ENCODE data around the gene DAP. TPM values are rescaled to one million over a fixed set of nuclear protein-coding genes. Genes with fewer than 3 reads are reported as not detected.

The DAP gene
- total RNA-seq, 1 experiment from 2014 or later = 138 TPM

GRCh38 chr5:10675177-10675700 lies 85.8 kb downstream of the DAP start:
- TF ChIP-seq, protein P1, sequence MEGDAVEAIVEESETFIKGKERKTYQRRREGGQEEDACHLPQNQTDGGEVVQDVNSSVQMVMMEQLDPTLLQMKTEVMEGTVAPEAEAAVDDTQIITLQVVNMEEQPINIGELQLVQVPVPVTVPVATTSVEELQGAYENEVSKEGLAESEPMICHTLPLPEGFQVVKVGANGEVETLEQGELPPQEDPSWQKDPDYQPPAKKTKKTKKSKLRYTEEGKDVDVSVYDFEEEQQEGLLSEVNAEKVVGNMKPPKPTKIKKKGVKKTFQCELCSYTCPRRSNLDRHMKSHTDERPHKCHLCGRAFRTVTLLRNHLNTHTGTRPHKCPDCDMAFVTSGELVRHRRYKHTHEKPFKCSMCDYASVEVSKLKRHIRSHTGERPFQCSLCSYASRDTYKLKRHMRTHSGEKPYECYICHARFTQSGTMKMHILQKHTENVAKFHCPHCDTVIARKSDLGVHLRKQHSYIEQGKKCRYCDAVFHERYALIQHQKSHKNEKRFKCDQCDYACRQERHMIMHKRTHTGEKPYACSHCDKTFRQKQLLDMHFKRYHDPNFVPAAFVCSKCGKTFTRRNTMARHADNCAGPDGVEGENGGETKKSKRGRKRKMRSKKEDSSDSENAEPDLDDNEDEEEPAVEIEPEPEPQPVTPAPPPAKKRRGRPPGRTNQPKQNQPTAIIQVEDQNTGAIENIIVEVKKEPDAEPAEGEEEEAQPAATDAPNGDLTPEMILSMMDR (IDR thresholded peaks at IDR 0.05; ENCODE audit: unreplicated experiment) = no peak
- Mint-ChIP-seq H3K27me3 (ENCODE audit: unreplicated experiment) (peaks cover 20% of the 10 kb centered on the region), H3K9me3 (ENCODE audit: low read depth, unreplicated experiment) (no peaks in the 10 kb centered on the region), H3K4me3 (ENCODE audit: low read depth, unreplicated experiment) (no peak overlapping the region), H3K27ac (ENCODE audit: unreplicated experiment) (no peak overlapping the region), H3K36me3 (ENCODE audit: insufficient read depth, unreplicated experiment) (peaks cover 25% of the 10 kb centered on the region), H3K4me1 (ENCODE audit: low read depth, unreplicated experiment) (no peaks in the 10 kb centered on the region)
- intact Hi-C loops (cut with micrococcal nuclease; ENCODE audit: unreplicated experiment) = no loop called here
- no TSS peak for BruUV-seq (replicated peaks)
- DNase-seq = no peak
- CTCF ChIA-PET = interaction anchor here (1.3 kb wide), 1 partner anchor 10 kb away, joined by 3 read pairs; no protein-coding TSS in a partner anchor

DNA sequence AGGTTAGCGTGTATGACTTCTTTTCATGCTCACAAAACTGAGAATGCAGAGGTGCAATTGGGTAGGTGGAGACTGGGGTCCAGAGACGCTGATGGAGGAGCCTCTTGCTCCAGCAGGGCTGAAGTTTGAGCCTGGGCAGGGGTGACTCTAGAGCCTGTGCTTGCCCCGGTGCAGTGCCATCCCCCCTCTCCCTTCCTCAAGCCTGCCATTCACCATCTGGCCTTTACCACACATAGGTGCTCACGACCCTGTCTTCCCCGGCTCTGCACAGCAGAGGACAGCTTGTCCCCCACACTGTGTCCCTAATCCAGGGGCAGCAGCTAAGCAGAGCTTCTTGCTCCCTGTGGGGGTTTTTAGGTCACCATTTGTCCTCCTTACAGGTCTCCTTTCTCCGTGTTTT lies 86.5 kb downstream of the DAP start:
- no TSS peak for BruUV-seq (replicated peaks)
- Mint-ChIP-seq H3K27ac (ENCODE audit: unreplicated experiment) (no peak overlapping the region), H3K36me3 (ENCODE audit: insufficient read depth, unreplicated experiment) (peaks cover 25% of the 10 kb centered on the region), H3K4me3 (ENCODE audit: low read depth, unreplicated experiment) (no peak overlapping the region), H3K27me3 (ENCODE audit: unreplicated experiment) (peaks cover 20% of the 10 kb centered on the region), H3K4me1 (ENCODE audit: low read depth, unreplicated experiment) (no peaks in the 10 kb centered on the region), H3K9me3 (ENCODE audit: low read depth, unreplicated experiment) (no peaks in the 10 kb centered on the region)
- TF ChIP-seq, protein P1 (IDR thresholded peaks at IDR 0.05; ENCODE audit: unreplicated experiment) = no peak
- CTCF ChIA-PET = interaction anchor here (0.6 to 1.3 kb wide), 2 partner anchors 11 to 491 kb away, joined by 3 to 5 read pairs; no protein-coding TSS in a partner anchor
- no peak for DNase-seq
- intact Hi-C loops (cut with micrococcal nuclease; ENCODE audit: unreplicated experiment) = no loop called here

DNA sequence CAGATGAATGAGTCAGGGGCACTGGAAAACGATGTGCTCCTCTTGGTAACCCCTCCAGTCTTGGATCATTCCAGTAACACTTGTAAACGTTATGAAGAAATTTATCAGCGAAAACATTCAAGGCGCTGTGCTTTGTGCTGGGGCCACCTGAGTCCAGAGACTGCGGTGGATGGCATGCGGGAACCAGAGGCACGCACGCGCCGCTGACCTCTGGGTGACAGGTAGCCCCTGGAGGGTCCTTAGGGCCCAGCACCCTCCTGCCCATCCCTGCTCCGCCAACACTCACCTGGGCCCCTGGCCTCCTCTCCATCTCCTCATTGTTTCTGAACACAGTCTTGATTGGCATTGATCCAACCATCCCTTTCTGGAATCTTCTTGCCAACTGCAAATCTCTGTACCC lies 86.9 kb downstream of the DAP start:
- Mint-ChIP-seq H3K36me3 (ENCODE audit: insufficient read depth, unreplicated experiment) (peaks cover 25% of the 10 kb centered on the region), H3K4me3 (ENCODE audit: low read depth, unreplicated experiment) (no peak overlapping the region), H3K27ac (ENCODE audit: unreplicated experiment) (no peak overlapping the region), H3K27me3 (ENCODE audit: unreplicated experiment) (peaks cover 20% of the 10 kb centered on the region), H3K4me1 (ENCODE audit: low read depth, unreplicated experiment) (no peaks in the 10 kb centered on the region), H3K9me3 (ENCODE audit: low read depth, unreplicated experiment) (no peaks in the 10 kb centered on the region)
- no TSS peak for BruUV-seq (replicated peaks)
- intact Hi-C loops (cut with micrococcal nuclease; ENCODE audit: unreplicated experiment) = no loop called here
- TF ChIP-seq, protein P1 (IDR thresholded peaks at IDR 0.05; ENCODE audit: unreplicated experiment) = no peak
- CTCF ChIA-PET = no interaction called here
- DNase-seq = no peak

GRCh38 chr5:10673407-10673806 lies 87.6 kb downstream of the DAP start:
- Mint-ChIP-seq H3K36me3 (ENCODE audit: insufficient read depth, unreplicated experiment) (peaks cover 25% of the 10 kb centered on the region), H3K27ac (ENCODE audit: unreplicated experiment) (no peak overlapping the region), H3K9me3 (ENCODE audit: low read depth, unreplicated experiment) (no peaks in the 10 kb centered on the region), H3K4me3 (ENCODE audit: low read depth, unreplicated experiment) (no peak overlapping the region), H3K4me1 (ENCODE audit: low read depth, unreplicated experiment) (no peaks in the 10 kb centered on the region), H3K27me3 (ENCODE audit: unreplicated experiment) (peaks cover 20% of the 10 kb centered on the region)
- BruUV-seq (replicated peaks) = no TSS peak
- TF ChIP-seq, protein P1 (IDR thresholded peaks at IDR 0.05; ENCODE audit: unreplicated experiment) = no peak
- intact Hi-C loops (cut with micrococcal nuclease; ENCODE audit: unreplicated experiment) = no loop called here
- no peak for DNase-seq
- CTCF ChIA-PET = no interaction called here

All from Calu3 (cell line).